GM21423 (cell line): Measurements from ENCODE around the gene COQ9.
"Not testable (repeated sequence)": the region's sequence is repeated elsewhere in the genome, so short reads cannot be mapped to it uniquely, and the experiment has no call there.

ENCODE experiments used
- ATAC-seq: cut with Tn5 transposase; IDR thresholded peaks from one replicate; pipeline ENCODE4 v1.9.1; 2021; ENCODE audit warnings: mild to moderate bottlenecking, moderate library complexity; ENCODE audit not compliant: unreplicated experiment

Gene COQ9

GRCh38 chr16:57426356-57426755 lies 20.9 kb upstream of the COQ9 start:
- no peak for ATAC-seq

GRCh38 chr16:57427307-57427706 lies 20.0 kb upstream of the COQ9 start:
- ATAC-seq: no peak

GRCh38 chr16:57427824-57428223 lies 19.5 kb upstream of the COQ9 start:
- ATAC-seq: no peak

- no peak for ATAC-seq
These were observed 16.3 kb upstream of the COQ9 start for GRCh38 chr16:57430955-57431354.

GRCh38 chr16:57432505-57432904 lies 14.8 kb upstream of the COQ9 start:
- no peak for ATAC-seq

- ATAC-seq: no peak
These were observed 14.3 kb upstream of the COQ9 start for GRCh38 chr16:57432989-57433388.

- ATAC-seq: no peak
These were observed 13.3 kb upstream of the COQ9 start for GRCh38 chr16:57434003-57434402.

GRCh38 chr16:57435838-57436237 lies 11.4 kb upstream of the COQ9 start:
- no peak for ATAC-seq

GRCh38 chr16:57439947-57440346 lies 7.3 kb upstream of the COQ9 start:
- ATAC-seq: not testable (repeated sequence)

- ATAC-seq: not testable (repeated sequence)
These were observed 6.7 kb upstream of the COQ9 start for GRCh38 chr16:57440551-57440950.

GRCh38 chr16:57444711-57445110 lies 2.6 kb upstream of the COQ9 start:
- no peak for ATAC-seq

GRCh38 chr16:57445510-57445909 lies 1.8 kb upstream of the COQ9 start:
- ATAC-seq: no peak

- peak; percentile 18 for ATAC-seq
These were observed 621 bp upstream of the COQ9 start for GRCh38 chr16:57446531-57447185.

- no peak for ATAC-seq
These were observed 4.7 kb downstream of the COQ9 start for GRCh38 chr16:57452021-57452420.

GRCh38 chr16:57462209-57462977 lies 15.1 kb downstream of the COQ9 start, which contains the start of gene POLR2C:
TSS of gene POLR2C (plus strand) at chr16:57462679. CDS start at chr16:57462725, 46 bp downstream.
- peak; percentile 88 for ATAC-seq

GRCh38 chr16:57462978-57463362 lies 15.7 kb downstream of the COQ9 start:
- ATAC-seq: no peak

GRCh38 chr16:57464523-57464922 lies 17.2 kb downstream of the COQ9 start:
- ATAC-seq: no peak

GRCh38 chr16:57468346-57468745 lies 21.1 kb downstream of the COQ9 start:
- ATAC-seq: no peak

GRCh38 chr16:57469046-57469445 lies 21.8 kb downstream of the COQ9 start:
- ATAC-seq: no peak

- no peak for ATAC-seq
These were observed 22.7 kb downstream of the COQ9 start for GRCh38 chr16:57469917-57470470.

- ATAC-seq: no peak
These were observed 23.4 kb downstream of the COQ9 start for GRCh38 chr16:57470711-57471110.

- no peak for ATAC-seq
These were observed 23.9 kb downstream of the COQ9 start for GRCh38 chr16:57471209-57471608.
